PC-3 (cell line): ENCODE results near the gene TMEM141. TPM values are rescaled to one million over a fixed set of nuclear protein-coding genes. Genes with fewer than 3 reads are reported as not detected.
"Not testable (repeated sequence)": the region's sequence is repeated elsewhere in the genome, so short reads cannot be mapped to it uniquely, and the experiment has no call there.

Experiments used
- ATAC-seq: fragments of 200-7000 bp; cut with Tn5 transposase; 2 replicates; pipeline ENCODE4 v1.9.1; 2020; ENCODE audit warnings: mild to moderate bottlenecking, moderate library complexity
- BruUV-seq: library from RNA; stranded (reverse); fragments of 400-500 nt; replicated peaks from 2 replicates; lab custom pipeline; 2021; lab: Mats Ljungman, UMichigan
- CTCF ChIA-PET: fragments of 300-600 bp; sonication (Branson Sonifier 250); formaldehyde crosslinking; loops from one replicate; lab custom pipeline; 2022; ENCODE audit warnings: antibody characterized with exemption; lab: Charles Lee
- POLR2A ChIA-PET: fragments of 300-600 bp; sonication (Branson Sonifier 250); formaldehyde crosslinking; loops from one replicate; lab custom pipeline; 2022; ENCODE audit warnings: antibody characterized with exemption; ENCODE audit not compliant: unreplicated experiment; lab: Charles Lee
- DNase-seq: peaks from one replicate; pipeline ENCODE4 v3.0.0-alpha.2; 2015
- H2AFZ ChIP-seq: fragments of 300-600 bp; sonication (generic); 2 replicates; pipeline ENCODE4 v1.6.0; 2016; ENCODE audit warnings: antibody characterized with exemption, low read length
- H3F3A ChIP-seq: fragments of 300-600 bp; sonication (generic); one replicate; pipeline ENCODE4 v1.6.0; 2017; ENCODE audit warnings: antibody characterized with exemption, low read length, control low read depth, mild to moderate bottlenecking; ENCODE audit not compliant: unreplicated experiment
- H3K27ac ChIP-seq: fragments of 300-600 bp; sonication (generic); 2 replicates; pipeline ENCODE4 v1.5.1; 2016; ENCODE audit warnings: mild to moderate bottlenecking, low read length
- H3K27me3 ChIP-seq: fragments of 300-600 bp; sonication (generic); 2 replicates; pipeline ENCODE4 v1.6.1; 2016; ENCODE audit warnings: low read length, mixed read lengths
- H3K36me3 ChIP-seq: fragments of 300-600 bp; sonication (generic); 2 replicates; pipeline ENCODE4 v1.6.1; 2016; ENCODE audit warnings: low read depth, mixed run types, low read length, mixed read lengths
- H3K4me1 ChIP-seq: fragments of 300-600 bp; sonication (generic); 2 replicates; pipeline ENCODE4 v1.5.1; 2016; ENCODE audit warnings: low read length; ENCODE audit not compliant: insufficient read depth
- H3K4me2 ChIP-seq: fragments of 300-600 bp; sonication (generic); 2 replicates; pipeline ENCODE4 v1.6.0; 2016; ENCODE audit warnings: low read length
- H3K4me3 ChIP-seq: fragments of 300-600 bp; sonication (generic); 2 replicates; pipeline ENCODE4 v1.5.1; 2016; ENCODE audit warnings: mild to moderate bottlenecking, low read length, mixed read lengths
- H3K79me2 ChIP-seq: fragments of 300-600 bp; sonication (generic); 2 replicates; pipeline ENCODE4 v1.6.1; 2017; ENCODE audit warnings: low read length, mixed read lengths
- H3K9ac ChIP-seq: fragments of 300-600 bp; sonication (generic); 2 replicates; pipeline ENCODE4 v1.6.0; 2016; ENCODE audit warnings: mild to moderate bottlenecking, low read length
- H3K9me2 ChIP-seq: fragments of 300-600 bp; sonication (generic); replicated peaks from 2 replicates; pipeline ENCODE4 v1.6.1; 2016; ENCODE audit warnings: mixed run types, low read length, mixed read lengths
- H3K9me3 ChIP-seq: fragments of 300-600 bp; sonication (generic); 2 replicates; pipeline ENCODE4 v1.6.1; 2016; ENCODE audit warnings: low read length, mixed read lengths
- H4K20me1 ChIP-seq: fragments of 300-600 bp; sonication (generic); 2 replicates; pipeline ENCODE4 v1.6.1; 2016; ENCODE audit warnings: low read length, mixed read lengths
- CTCF ChIP-seq: fragments of 300-600 bp; sonication (generic); conservative IDR thresholded peaks from 2 replicates; pipeline ENCODE4 v1.5.1; 2017; ENCODE audit warnings: antibody characterized with exemption, low read depth, mild to moderate bottlenecking, low read length
- EZH2 ChIP-seq: fragments of 300-600 bp; sonication (generic); IDR thresholded peaks from one replicate; pipeline ENCODE4 v1.6.1; 2017; ENCODE audit warnings: antibody characterized with exemption, mild to moderate bottlenecking, low read length; ENCODE audit not compliant: unreplicated experiment
- EZH2phosphoT487 ChIP-seq: fragments of 300-600 bp; sonication (generic); IDR thresholded peaks from 2 replicates; pipeline ENCODE4 v1.6.1; 2018; ENCODE audit warnings: mild to moderate bottlenecking, antibody characterized with exemption, low read length, borderline replicate concordance
- intact Hi-C: fragments of 100-400 bp; cut with micrococcal nuclease; formaldehyde crosslinking; loops from 2 replicates; pipeline ENCODE4 v1.9.0; 2023
- total RNA-seq: library from RNA; depleted of rRNA; stranded (reverse); fragments of >200 nt; gene quantifications from 2 replicates; pipeline ENCODE4 v1.2.3, GENCODE V29; 2014

Gene TMEM141
- total RNA-seq, 1 experiment from 2014 or later = 101 TPM

GRCh38 chr9:136765041-136765440 lies 26.1 kb upstream of the TMEM141 start:
- no TSS peak for BruUV-seq
- no peaks in the 10 kb centered on the region for H3K36me3 ChIP-seq
- no peaks in the 10 kb centered on the region; the same call in 1 of the 2 replicates for H3K27me3 ChIP-seq
- H3K9me3 ChIP-seq = no peaks in the 10 kb centered on the region
- no peaks in the 10 kb centered on the region for H4K20me1 ChIP-seq
- H3K27ac ChIP-seq = no peak overlapping the region
- H3K4me2 ChIP-seq = no peak overlapping the region
- no peaks in the 10 kb centered on the region for H3F3A ChIP-seq
- CTCF ChIA-PET = no interaction called here
- DNase-seq (no peak), ATAC-seq (no peak)
- POLR2A ChIA-PET = no interaction called here
- no peak overlapping the region for H3K4me3 ChIP-seq
- H2AFZ ChIP-seq = no peak overlapping the region
- peaks cover 3% of the 10 kb centered on the region; the same call in 1 of the 2 replicates for H3K4me1 ChIP-seq
- H3K9me2 ChIP-seq = no peaks in the 10 kb centered on the region
- H3K79me2 ChIP-seq = no peaks in the 10 kb centered on the region
- TF ChIP-seq EZH2phosphoT487 (no peak), EZH2 (no peak), CTCF (no peak)
- intact Hi-C loops = no loop called here
- no peak overlapping the region for H3K9ac ChIP-seq

GRCh38 chr9:136765745-136766409 lies 25.3 kb upstream of the TMEM141 start:
- H3F3A ChIP-seq, H3K79me2 ChIP-seq, H3K4me2 ChIP-seq, H3K9ac ChIP-seq, BruUV-seq, H3K9me2 ChIP-seq, DNase-seq, H4K20me1 ChIP-seq, H3K27ac ChIP-seq, ATAC-seq, H3K9me3 ChIP-seq, H3K4me3 ChIP-seq, H3K36me3 ChIP-seq, H2AFZ ChIP-seq, H3K27me3 ChIP-seq, CTCF ChIA-PET, POLR2A ChIA-PET, H3K4me1 ChIP-seq: not testable (repeated sequence)
- intact Hi-C loops = loop anchor here (2.0 kb wide), 1 partner anchor 19 kb away; no protein-coding TSS in a partner anchor

GRCh38 chr9:136766410-136767120 lies 24.6 kb upstream of the TMEM141 start:
- DNase-seq = peak; percentile 63
- H4K20me1 ChIP-seq, H3K27ac ChIP-seq, H3K4me3 ChIP-seq, H3K9me3 ChIP-seq, H3K79me2 ChIP-seq, H3K9ac ChIP-seq, POLR2A ChIA-PET, H2AFZ ChIP-seq, CTCF ChIA-PET, H3F3A ChIP-seq, H3K27me3 ChIP-seq, BruUV-seq, H3K36me3 ChIP-seq, H3K9me2 ChIP-seq, H3K4me1 ChIP-seq, ATAC-seq: not testable (repeated sequence)
- peak overlapping the region; percentile 51 for H3K4me2 ChIP-seq
- peak; percentile 26; the same call in 1 of the 2 replicates for TF ChIP-seq CTCF
- intact Hi-C loops = loop anchor here (2.0 kb wide), 1 partner anchor 18 kb away; no protein-coding TSS in a partner anchor
